Stimulated activated naive B cell treated with anti-CD40 and anti-IgM and Interleukin-4, amounts not matched to agents 10 μg/mL and 1 μg/mL and 100 μg/mL, for 72 hours (primary cell): ENCODE results near the gene MLX.

Experiments
- ATAC-seq, 2 donors: fragments of 150-1000 bp; cut with Tn5 transposase; replicated peaks; 2 replicates each; pipeline ENCODE4 v1.10.0; 2021; ENCODE audit warnings: moderate library complexity in 1 of 2
- DNase-seq: peaks from one replicate; pipeline ENCODE4 v3.0.0; 2021
- H3K27ac Mint-ChIP-seq: one replicate; pipeline ENCODE4 v1.8.0; 2022; ENCODE audit warnings: mild to moderate bottlenecking, mixed read lengths
- H3K27me3 Mint-ChIP-seq, 2 donors: one replicate each; pipeline ENCODE4 v1.8.0; 2022; ENCODE audit warnings: mixed read lengths in 2 of 2
- H3K36me3 Mint-ChIP-seq, 2 donors: one replicate each; pipeline ENCODE4 v1.8.0; 2022; ENCODE audit warnings: mixed read lengths in 2 of 2, mild to moderate bottlenecking in 1 of 2
- H3K4me1 Mint-ChIP-seq, 2 donors: one replicate each; pipeline ENCODE4 v1.8.0; 2022; ENCODE audit warnings: mixed read lengths in 2 of 2, mild to moderate bottlenecking in 1 of 2
- H3K4me3 Mint-ChIP-seq, 2 donors: one replicate each; pipeline ENCODE4 v1.8.0; 2022; ENCODE audit warnings: mild to moderate bottlenecking in 2 of 2, mixed read lengths in 2 of 2, moderate library complexity in 1 of 2
- H3K9me3 Mint-ChIP-seq, 2 donors: one replicate each; pipeline ENCODE4 v1.8.0; 2022; ENCODE audit warnings: mixed read lengths in 2 of 2, mild to moderate bottlenecking in 1 of 2

The MLX gene

GRCh38 chr17:42566883-42567573 lies at the start of gene MLX:
Gene MLX (plus strand): TSS chr17:42567100. CDS start chr17:42567125, 25 bp downstream.
- peaks cover 32 to 68% of the 10 kb centered on the region in 2 donors for H3K4me1 Mint-ChIP-seq
- ATAC-seq (peak; percentile 82 to 84), DNase-seq (peak; percentile 90)
- no peaks in the 10 kb centered on the region for H3K9me3 Mint-ChIP-seq
- H3K27me3 Mint-ChIP-seq: no peaks in the 10 kb centered on the region
- H3K27ac Mint-ChIP-seq: peak within 1 kb of the TSS; percentile 98
- peak within 1 kb of the TSS; percentile 97 to 98 for H3K4me3 Mint-ChIP-seq
- H3K36me3 Mint-ChIP-seq: peaks cover 44 to 62% of the 10 kb centered on the region in 2 donors

- DNase-seq (peak; percentile 62), ATAC-seq (peak; percentile 76 to 81)
- H3K27me3 Mint-ChIP-seq: no peaks in the 10 kb centered on the region
- H3K27ac Mint-ChIP-seq: no peak overlapping the region
- H3K9me3 Mint-ChIP-seq: no peaks in the 10 kb centered on the region
- peaks cover 56 to 73% of the 10 kb centered on the region in 2 donors for H3K36me3 Mint-ChIP-seq
- H3K4me1 Mint-ChIP-seq: peaks cover 16 to 37% of the 10 kb centered on the region in 2 donors
- no peak overlapping the region for H3K4me3 Mint-ChIP-seq
Measured at GRCh38 chr17:42517516-42517915, 49.4 kb upstream of the MLX start.

GRCh38 chr17:42518046-42518754 lies 48.7 kb upstream of the MLX start:
- Mint-ChIP-seq H3K27me3 (no peaks in the 10 kb centered on the region), H3K36me3 (peaks cover 57 to 76% of the 10 kb centered on the region in 2 donors), H3K9me3 (no peaks in the 10 kb centered on the region), H3K4me3 (no peak overlapping the region), H3K4me1 (peaks cover 10 to 31% of the 10 kb centered on the region in 2 donors), H3K27ac (peak overlapping the region; percentile 20)
- no peak for ATAC-seq
- no peak for DNase-seq

GRCh38 chr17:42518755-42519545 lies 48.0 kb upstream of the MLX start:
- DNase-seq: no peak
- Mint-ChIP-seq H3K9me3 (no peaks in the 10 kb centered on the region), H3K4me1 (peaks cover 5 to 29% of the 10 kb centered on the region in 2 donors), H3K27me3 (no peaks in the 10 kb centered on the region), H3K4me3 (no peak overlapping the region), H3K36me3 (peaks cover 55 to 73% of the 10 kb centered on the region in 2 donors), H3K27ac (peak overlapping the region; percentile 20)
- ATAC-seq: no peak

GRCh38 chr17:42519546-42520491 lies 47.1 kb upstream of the MLX start:
- no peaks in the 10 kb centered on the region for H3K27me3 Mint-ChIP-seq
- ATAC-seq (no peak), DNase-seq (no peak)
- no peaks in the 10 kb centered on the region for H3K9me3 Mint-ChIP-seq
- H3K36me3 Mint-ChIP-seq: peaks cover 54 to 69% of the 10 kb centered on the region in 2 donors
- H3K27ac Mint-ChIP-seq: peak overlapping the region; percentile 77
- no peak overlapping the region for H3K4me3 Mint-ChIP-seq
- H3K4me1 Mint-ChIP-seq: peaks cover 5 to 29% of the 10 kb centered on the region in 2 donors

- Mint-ChIP-seq H3K27me3 (no peaks in the 10 kb centered on the region), H3K4me1 (peaks cover 5 to 29% of the 10 kb centered on the region in 2 donors), H3K36me3 (peaks cover 54 to 67% of the 10 kb centered on the region in 2 donors), H3K27ac (peak overlapping the region; percentile 63), H3K9me3 (no peaks in the 10 kb centered on the region), H3K4me3 (no peak overlapping the region)
- ATAC-seq (no peak), DNase-seq (no peak)
Measured at GRCh38 chr17:42520540-42520951, 46.4 kb upstream of the MLX start.

- peak overlapping the region; percentile 80 for H3K27ac Mint-ChIP-seq
- H3K27me3 Mint-ChIP-seq: no peaks in the 10 kb centered on the region
- no peak for ATAC-seq
- peaks cover 54 to 63% of the 10 kb centered on the region in 2 donors for H3K36me3 Mint-ChIP-seq
- no peak for DNase-seq
- H3K9me3 Mint-ChIP-seq: no peaks in the 10 kb centered on the region
- peaks cover 5 to 29% of the 10 kb centered on the region in 2 donors for H3K4me1 Mint-ChIP-seq
- no peak overlapping the region for H3K4me3 Mint-ChIP-seq
Measured at GRCh38 chr17:42521036-42521435, 45.9 kb upstream of the MLX start.

GRCh38 chr17:42521666-42522262 lies 45.1 kb upstream of the MLX start:
- H3K4me1 Mint-ChIP-seq: peaks cover 5 to 23% of the 10 kb centered on the region in 2 donors
- H3K4me3 Mint-ChIP-seq: no peak overlapping the region
- no peak for DNase-seq
- no peaks in the 10 kb centered on the region for H3K9me3 Mint-ChIP-seq
- peak overlapping the region; percentile 22 for H3K27ac Mint-ChIP-seq
- H3K36me3 Mint-ChIP-seq: peaks cover 48 to 57% of the 10 kb centered on the region in 2 donors
- no peak for ATAC-seq
- no peaks in the 10 kb centered on the region for H3K27me3 Mint-ChIP-seq

- H3K27ac Mint-ChIP-seq: peak overlapping the region; percentile 47
- DNase-seq (no peak), ATAC-seq (no peak)
- no peaks in the 10 kb centered on the region for H3K27me3 Mint-ChIP-seq
- peaks cover 6 to 21% of the 10 kb centered on the region in 2 donors for H3K4me1 Mint-ChIP-seq
- H3K9me3 Mint-ChIP-seq: no peaks in the 10 kb centered on the region
- H3K36me3 Mint-ChIP-seq: peaks cover 44 to 53% of the 10 kb centered on the region in 2 donors
- no peak overlapping the region for H3K4me3 Mint-ChIP-seq
Measured at GRCh38 chr17:42522263-42522790, 44.6 kb upstream of the MLX start.

- Mint-ChIP-seq H3K4me1 (peaks cover 7 to 20% of the 10 kb centered on the region in 2 donors), H3K27ac (peak overlapping the region; percentile 47), H3K4me3 (no peak overlapping the region), H3K9me3 (no peaks in the 10 kb centered on the region), H3K36me3 (peaks cover 40 to 48% of the 10 kb centered on the region in 2 donors), H3K27me3 (no peaks in the 10 kb centered on the region)
- DNase-seq (no peak), ATAC-seq (no peak)
Measured at GRCh38 chr17:42522798-42523278, 44.1 kb upstream of the MLX start.

GRCh38 chr17:42525221-42525620 lies 41.7 kb upstream of the MLX start:
- Mint-ChIP-seq H3K36me3 (peaks cover 28 to 30% of the 10 kb centered on the region in 2 donors), H3K4me1 (peaks cover 3 to 19% of the 10 kb centered on the region in 2 donors), H3K27me3 (no peaks in the 10 kb centered on the region), H3K4me3 (no peak overlapping the region), H3K9me3 (no peaks in the 10 kb centered on the region), H3K27ac (no peak overlapping the region)
- no peak for DNase-seq
- no peak for ATAC-seq

GRCh38 chr17:42526031-42526444 lies 40.9 kb upstream of the MLX start:
- peaks cover 22 to 23% of the 10 kb centered on the region in 2 donors for H3K36me3 Mint-ChIP-seq
- peaks cover 9 to 25% of the 10 kb centered on the region in 2 donors for H3K4me1 Mint-ChIP-seq
- DNase-seq (no peak), ATAC-seq (no peak)
- H3K27ac Mint-ChIP-seq: no peak overlapping the region
- H3K27me3 Mint-ChIP-seq: no peaks in the 10 kb centered on the region
- H3K4me3 Mint-ChIP-seq: no peak overlapping the region
- H3K9me3 Mint-ChIP-seq: no peaks in the 10 kb centered on the region

- no peak overlapping the region for H3K27ac Mint-ChIP-seq
- H3K27me3 Mint-ChIP-seq: no peaks in the 10 kb centered on the region
- peaks cover 4% of the 10 kb centered on the region in 2 donors for H3K36me3 Mint-ChIP-seq
- ATAC-seq (no peak), DNase-seq (no peak)
- H3K9me3 Mint-ChIP-seq: no peaks in the 10 kb centered on the region
- no peak overlapping the region for H3K4me3 Mint-ChIP-seq
- peaks cover 14 to 35% of the 10 kb centered on the region in 2 donors for H3K4me1 Mint-ChIP-seq
Measured at GRCh38 chr17:42527932-42528331, 39.0 kb upstream of the MLX start.
